NB4 (cell line): Measurements from ENCODE around the gene B4GALT5.
A peak's percentile ranks its signal among the peaks of the same experiment; 100 is the strongest.

Experiments
- DNase-seq: peaks from one replicate; pipeline ENCODE4 v3.0.0; 2010; ENCODE audit warnings: low read depth
- H3K4me3 ChIP-seq: one replicate; pipeline ENCODE4 v1.5.1; 2011; ENCODE audit warnings: mild to moderate bottlenecking, low read depth, low read length, moderate library complexity
- CTCF ChIP-seq: IDR thresholded peaks from one replicate; pipeline ENCODE4 v1.5.1; 2012; ENCODE audit warnings: low read depth, low read length
- MAX ChIP-seq: IDR thresholded peaks from 2 replicates; pipeline ENCODE4 v1.6.1; 2011; ENCODE audit warnings: low read depth, low read length
- MYC ChIP-seq: IDR thresholded peaks from 2 replicates; pipeline ENCODE4 v1.6.1; 2011; ENCODE audit warnings: low read depth, low read length
- POLR2A ChIP-seq: IDR thresholded peaks from 2 replicates; pipeline ENCODE4 v1.6.1; 2011; ENCODE audit warnings: mild to moderate bottlenecking; ENCODE audit not compliant: insufficient read length; ENCODE audit errors: extremely low read depth

The B4GALT5 gene

GRCh38 chr20:49740807-49741206 lies 27.1 kb upstream of the B4GALT5 start:
- peak; percentile 34 for DNase-seq
- no peak overlapping the region for H3K4me3 ChIP-seq
- TF ChIP-seq POLR2A = no peak
- no peak for TF ChIP-seq CTCF
- TF ChIP-seq MAX = no peak
- TF ChIP-seq MYC = no peak

- DNase-seq = no peak
- TF ChIP-seq CTCF (no peak), POLR2A (no peak), MAX (no peak), MYC (no peak)
- no peak overlapping the region for H3K4me3 ChIP-seq
These were observed 25.4 kb upstream of the B4GALT5 start for GRCh38 chr20:49739042-49739441.

- DNase-seq = no peak
- no peak for TF ChIP-seq POLR2A
- no peak for TF ChIP-seq MAX
- TF ChIP-seq CTCF = no peak
- TF ChIP-seq MYC = no peak
- H3K4me3 ChIP-seq = no peak overlapping the region
These were observed 23.6 kb upstream of the B4GALT5 start for GRCh38 chr20:49737260-49737659.

- H3K4me3 ChIP-seq = no peak overlapping the region
- TF ChIP-seq POLR2A (no peak), MAX (no peak), CTCF (no peak), MYC (no peak)
- DNase-seq = no peak
These were observed 16.1 kb upstream of the B4GALT5 start for GRCh38 chr20:49729780-49730179.

- TF ChIP-seq POLR2A (no peak), CTCF (no peak), MAX (no peak), MYC (no peak)
- DNase-seq = no peak
These were observed 14.5 kb upstream of the B4GALT5 start for GRCh38 chr20:49727894-49728885.

More at GRCh38 chr20:49727894-49728885, 14.5 kb upstream of the B4GALT5 start:
- H3K4me3 ChIP-seq = no peak overlapping the region
